ENCODE measurements around the gene PPP2R5E. TPM values are rescaled to one million over a fixed set of nuclear protein-coding genes. Genes with fewer than 3 reads are reported as not detected.

PPP2R5E gene
- total RNA-seq, 2 donors from 2014 or later, result 13.9 to 25.5 TPM

DNA sequence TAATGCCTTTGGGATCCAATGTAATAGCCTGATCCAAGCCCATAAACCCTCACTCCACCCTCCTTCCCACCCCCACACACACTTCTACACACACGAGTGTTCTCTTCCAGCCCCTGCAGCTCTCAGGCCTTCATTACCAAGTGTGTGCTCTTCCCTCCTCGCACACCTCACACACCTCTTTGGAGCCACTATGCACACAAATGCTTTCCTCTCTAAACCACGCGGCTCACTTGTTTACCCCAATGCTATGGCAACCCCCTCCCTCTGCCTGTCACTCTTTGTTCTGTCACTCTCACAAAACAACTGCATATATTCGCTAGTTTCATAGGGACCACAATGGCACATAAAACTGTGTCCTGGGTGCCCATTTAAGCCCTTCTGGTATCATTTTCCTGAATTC lies 35.1 kb downstream of the PPP2R5E start:
- TF ChIP-seq, protein P1, sequence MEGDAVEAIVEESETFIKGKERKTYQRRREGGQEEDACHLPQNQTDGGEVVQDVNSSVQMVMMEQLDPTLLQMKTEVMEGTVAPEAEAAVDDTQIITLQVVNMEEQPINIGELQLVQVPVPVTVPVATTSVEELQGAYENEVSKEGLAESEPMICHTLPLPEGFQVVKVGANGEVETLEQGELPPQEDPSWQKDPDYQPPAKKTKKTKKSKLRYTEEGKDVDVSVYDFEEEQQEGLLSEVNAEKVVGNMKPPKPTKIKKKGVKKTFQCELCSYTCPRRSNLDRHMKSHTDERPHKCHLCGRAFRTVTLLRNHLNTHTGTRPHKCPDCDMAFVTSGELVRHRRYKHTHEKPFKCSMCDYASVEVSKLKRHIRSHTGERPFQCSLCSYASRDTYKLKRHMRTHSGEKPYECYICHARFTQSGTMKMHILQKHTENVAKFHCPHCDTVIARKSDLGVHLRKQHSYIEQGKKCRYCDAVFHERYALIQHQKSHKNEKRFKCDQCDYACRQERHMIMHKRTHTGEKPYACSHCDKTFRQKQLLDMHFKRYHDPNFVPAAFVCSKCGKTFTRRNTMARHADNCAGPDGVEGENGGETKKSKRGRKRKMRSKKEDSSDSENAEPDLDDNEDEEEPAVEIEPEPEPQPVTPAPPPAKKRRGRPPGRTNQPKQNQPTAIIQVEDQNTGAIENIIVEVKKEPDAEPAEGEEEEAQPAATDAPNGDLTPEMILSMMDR (IDR thresholded peaks at IDR 0.05), result no peak
- no peaks in the 10 kb centered on the region for H3K27me3 ChIP-seq (replicated peaks; ENCODE audit: insufficient read depth)
- H3K4me3 ChIP-seq, result no peak overlapping the region
- H3K9me3 ChIP-seq, result no peaks in the 10 kb centered on the region
- H3K4me1 ChIP-seq (ENCODE audit: control insufficient read depth in 1 of 2, low read depth in 2 of 2), result no peaks in the 10 kb centered on the region
- no peak for DNase-seq (ENCODE audit: low spot score)
- no peaks in the 10 kb centered on the region for H3K36me3 ChIP-seq
- no peak overlapping the region for H3K27ac ChIP-seq
- ATAC-seq (ENCODE audit: insufficient number of reproducible peaks, low FRiP score, low read depth), result no peak

DNA sequence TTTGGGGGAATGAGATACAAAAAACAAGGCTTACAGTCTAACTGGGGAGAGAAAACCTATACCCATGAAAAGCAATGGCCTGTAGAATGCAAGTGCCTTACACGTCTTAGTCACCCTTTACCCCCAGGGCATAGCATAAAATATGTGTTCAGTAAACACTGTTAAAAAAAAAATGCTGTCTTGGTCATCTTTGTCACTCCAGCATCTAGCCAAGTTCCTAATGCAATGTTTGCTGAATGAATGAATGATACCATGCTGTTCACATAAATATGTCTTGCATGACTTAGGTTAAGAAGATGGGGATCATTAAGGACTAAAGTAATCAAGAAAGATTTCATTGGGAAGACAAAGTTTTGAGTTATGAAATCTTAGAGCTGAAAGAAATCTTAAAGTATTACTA lies 38.5 kb downstream of the PPP2R5E start:
- Histone ChIP-seq H3K9me3 (no peaks in the 10 kb centered on the region), H3K4me1 (ENCODE audit: control insufficient read depth in 1 of 2, low read depth in 2 of 2) (peaks cover 0 to 5% of the 10 kb centered on the region in 2 donors), H3K27ac (no peak overlapping the region), H3K27me3 (replicated peaks; ENCODE audit: insufficient read depth) (no peaks in the 10 kb centered on the region), H3K4me3 (no peak overlapping the region), H3K36me3 (no peaks in the 10 kb centered on the region)
- ATAC-seq (ENCODE audit: insufficient number of reproducible peaks, low FRiP score, low read depth), result no peak
- TF ChIP-seq, protein P1 (IDR thresholded peaks at IDR 0.05), result no peak
- DNase-seq (ENCODE audit: low spot score), result no peak

DNA sequence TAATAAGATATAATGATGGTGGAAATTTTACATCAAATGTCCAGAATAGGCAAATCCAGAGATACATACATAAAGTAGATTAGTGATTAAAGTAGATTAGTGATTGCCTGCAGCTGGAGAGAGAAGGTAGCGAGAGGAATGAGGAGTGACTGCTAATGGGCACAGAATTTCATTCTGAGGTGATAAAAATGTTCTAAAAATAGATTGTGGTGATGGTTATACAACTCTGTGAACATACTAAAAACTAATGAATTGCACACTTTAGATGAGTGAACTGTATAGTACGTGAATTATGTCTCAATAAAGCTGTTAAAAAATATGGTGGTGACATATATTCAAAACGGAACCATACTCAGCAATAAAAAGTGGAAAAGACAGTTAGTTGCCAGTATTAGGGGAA lies 41.7 kb downstream of the PPP2R5E start:
- DNase-seq (ENCODE audit: low spot score) (no peak), ATAC-seq (ENCODE audit: insufficient number of reproducible peaks, low FRiP score, low read depth) (no peak)
- Histone ChIP-seq H3K36me3 (no peaks in the 10 kb centered on the region), H3K27ac (no peak overlapping the region), H3K27me3 (replicated peaks; ENCODE audit: insufficient read depth) (no peaks in the 10 kb centered on the region), H3K9me3 (no peaks in the 10 kb centered on the region), H3K4me1 (ENCODE audit: control insufficient read depth in 1 of 2, low read depth in 2 of 2) (peaks cover 17 to 37% of the 10 kb centered on the region in 2 donors), H3K4me3 (no peak overlapping the region)
- TF ChIP-seq, protein P1 (IDR thresholded peaks at IDR 0.05), result no peak

DNA sequence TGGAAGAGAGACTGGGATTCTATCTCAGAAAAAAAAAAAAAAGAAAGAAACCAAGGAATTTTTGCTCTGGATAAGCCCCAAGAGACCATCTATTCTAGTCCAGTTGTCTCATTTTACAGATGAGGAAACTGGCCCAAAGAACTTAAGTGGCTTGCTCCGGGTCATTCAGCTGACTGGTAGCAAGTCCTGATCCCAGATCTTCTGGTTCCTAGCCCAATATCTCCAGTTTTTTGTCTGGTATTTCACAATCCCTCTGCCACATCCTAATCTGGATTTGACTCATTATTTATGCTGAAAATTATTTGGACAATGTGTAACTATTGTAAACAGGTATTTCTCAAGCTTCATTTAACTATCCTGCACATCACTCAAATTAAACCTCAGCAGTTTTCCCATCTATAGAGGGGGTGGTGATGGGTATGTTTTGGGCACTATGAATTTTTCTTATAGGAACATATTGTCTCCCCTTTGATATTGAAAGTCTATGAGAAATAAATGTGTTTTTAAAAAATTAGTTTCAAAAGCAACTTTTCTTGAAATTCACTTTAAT lies 43.4 kb downstream of the PPP2R5E start:
- TF ChIP-seq, protein P1 (IDR thresholded peaks at IDR 0.05), result no peak
- peaks cover 25 to 51% of the 10 kb centered on the region in 2 donors for H3K4me1 ChIP-seq (ENCODE audit: control insufficient read depth in 1 of 2, low read depth in 2 of 2)
- no peaks in the 10 kb centered on the region for H3K36me3 ChIP-seq
- ATAC-seq (ENCODE audit: insufficient number of reproducible peaks, low FRiP score, low read depth) (peak; percentile 20), DNase-seq (ENCODE audit: low spot score) (no peak)
- no peaks in the 10 kb centered on the region for H3K9me3 ChIP-seq
- no peak overlapping the region for H3K27ac ChIP-seq
- no peak overlapping the region for H3K4me3 ChIP-seq
- no peaks in the 10 kb centered on the region for H3K27me3 ChIP-seq (replicated peaks; ENCODE audit: insufficient read depth)

DNA sequence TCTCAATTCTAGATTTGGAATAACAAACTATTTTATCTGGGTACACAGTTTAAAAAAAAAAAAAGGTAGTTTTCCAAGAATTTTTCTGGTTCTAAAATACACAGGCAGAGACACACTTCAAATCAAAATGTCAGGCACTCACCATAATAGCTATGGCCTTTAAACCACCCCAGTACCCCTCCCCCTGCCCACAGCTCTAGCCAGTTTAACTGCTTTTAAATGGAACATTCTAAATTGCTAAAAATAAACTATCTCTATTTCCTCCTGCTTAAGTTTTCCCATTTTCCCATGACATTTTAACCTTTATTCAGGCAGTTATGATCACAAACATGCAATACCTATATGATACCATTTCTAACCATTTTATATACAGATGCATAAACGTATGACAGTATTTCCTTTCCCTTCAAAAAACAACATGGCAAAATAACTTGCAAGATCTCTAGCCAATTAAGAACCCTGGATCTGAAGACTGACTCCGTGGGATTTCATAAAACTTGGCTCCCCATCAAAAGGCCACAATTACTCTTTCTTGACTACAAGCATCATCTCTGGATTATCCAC lies 46.3 kb downstream of the PPP2R5E start:
- no peaks in the 10 kb centered on the region for H3K36me3 ChIP-seq
- TF ChIP-seq, protein P1 (IDR thresholded peaks at IDR 0.05), result no peak
- H3K9me3 ChIP-seq, result no peaks in the 10 kb centered on the region
- H3K27ac ChIP-seq, result no peak overlapping the region
- peaks cover 32 to 76% of the 10 kb centered on the region in 2 donors for H3K4me1 ChIP-seq (ENCODE audit: control insufficient read depth in 1 of 2, low read depth in 2 of 2)
- H3K27me3 ChIP-seq (replicated peaks; ENCODE audit: insufficient read depth), result no peaks in the 10 kb centered on the region
- ATAC-seq (ENCODE audit: insufficient number of reproducible peaks, low FRiP score, low read depth) (no peak), DNase-seq (ENCODE audit: low spot score) (no peak)
- H3K4me3 ChIP-seq, result no peak overlapping the region

Measured in thoracic aorta (tissue), 2 donors.